OCI-LY1 (cell line): Measurements from ENCODE around the gene ASIC3.

Experiments used
- CTCF ChIP-seq: fragments of 200-600 bp; sonication (generic), shearing (Covaris generic); IDR thresholded peaks from 2 replicates; pipeline ENCODE4 v1.5.1; 2017; ENCODE audit warnings: mild to moderate bottlenecking, antibody characterized with exemption, low read length, moderate library complexity, mixed read lengths
- EZH2 ChIP-seq: fragments of 200-600 bp; sonication (generic), shearing (Covaris generic); IDR thresholded peaks from 2 replicates; pipeline ENCODE4 v1.8.0; 2017; ENCODE audit warnings: borderline replicate concordance, mixed run types, mild to moderate bottlenecking, antibody characterized with exemption, low read length, moderate library complexity, mixed read lengths

- TF ChIP-seq CTCF, result no peak
- no peak for TF ChIP-seq EZH2
These were observed 53.5 kb downstream of the ASIC3 start for GRCh38 chr7:151101621-151102396.
